Stimulated activated CD4-positive, alpha-beta T cell treated with anti-CD3 and anti-CD28 coated beads, Interleukin-2, amount 100 ng/mL, for 48 hours (primary cell): ENCODE measurements around the gene PXN.

Experiments
- DNase-seq, 2 donors: peaks; one replicate each; pipeline ENCODE4 v3.0.0-alpha.2; 2020

The PXN gene

DNA sequence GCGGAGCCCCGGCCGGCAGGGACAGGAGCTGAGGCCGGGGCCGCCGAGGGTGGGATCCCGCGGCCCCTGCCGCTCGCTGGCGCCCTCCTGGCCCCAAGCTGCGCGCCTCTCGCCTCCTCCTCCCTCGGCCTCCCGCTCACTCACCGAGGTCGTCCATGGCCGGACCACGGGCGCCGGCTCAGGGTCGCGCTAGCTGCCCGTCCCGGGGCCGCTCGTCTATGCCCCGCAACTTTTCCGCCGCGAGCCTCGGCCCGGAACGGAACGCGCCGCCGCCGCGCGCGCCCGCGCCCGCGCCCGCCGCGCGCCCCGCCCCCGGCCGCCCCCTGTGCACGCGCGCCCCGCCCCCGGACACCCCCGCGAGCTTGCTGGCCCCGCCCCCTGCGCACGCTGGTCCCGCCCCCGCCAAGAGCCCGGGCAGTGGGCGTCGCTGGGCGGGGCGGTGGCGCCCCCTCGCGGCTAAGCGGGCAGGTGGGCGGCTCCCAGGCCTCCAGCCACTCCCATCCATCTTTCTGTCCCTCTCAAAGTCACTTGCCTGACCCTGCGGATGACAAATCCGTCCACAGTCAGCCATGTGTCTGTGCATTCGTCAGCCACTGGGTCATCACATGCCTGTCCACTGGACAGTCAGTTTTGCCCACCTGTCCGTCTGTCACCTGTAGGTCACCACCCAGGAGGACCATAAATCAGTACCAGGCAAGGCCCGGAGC, at the start of gene PXN:
TSS of gene PXN (minus strand) at position 258 of the 707 bp plus-strand sequence. CDS start at position 157, 101 bp downstream.
- peak; percentile 89 to 95 for DNase-seq

DNA sequence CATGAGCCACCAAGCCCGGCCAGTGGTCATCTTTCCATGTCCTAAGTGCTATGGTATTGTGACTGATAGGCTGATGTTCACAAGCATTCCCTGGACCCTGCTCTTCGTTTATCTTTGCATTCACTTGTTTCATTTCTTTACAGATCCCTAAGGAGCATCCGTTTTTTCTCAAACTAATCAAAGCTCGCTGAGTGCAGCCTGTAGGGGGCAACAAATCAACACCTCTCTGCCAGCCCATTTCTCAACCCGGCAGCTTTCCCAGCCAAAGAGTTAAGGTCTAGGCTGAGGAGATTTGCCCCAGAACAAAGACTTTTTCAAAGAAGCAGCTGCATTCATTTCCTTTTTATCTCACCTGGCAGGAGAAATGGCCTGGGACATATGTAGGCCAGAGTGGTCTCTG, 48.7 kb upstream of the PXN start:
- DNase-seq, result no peak

DNA sequence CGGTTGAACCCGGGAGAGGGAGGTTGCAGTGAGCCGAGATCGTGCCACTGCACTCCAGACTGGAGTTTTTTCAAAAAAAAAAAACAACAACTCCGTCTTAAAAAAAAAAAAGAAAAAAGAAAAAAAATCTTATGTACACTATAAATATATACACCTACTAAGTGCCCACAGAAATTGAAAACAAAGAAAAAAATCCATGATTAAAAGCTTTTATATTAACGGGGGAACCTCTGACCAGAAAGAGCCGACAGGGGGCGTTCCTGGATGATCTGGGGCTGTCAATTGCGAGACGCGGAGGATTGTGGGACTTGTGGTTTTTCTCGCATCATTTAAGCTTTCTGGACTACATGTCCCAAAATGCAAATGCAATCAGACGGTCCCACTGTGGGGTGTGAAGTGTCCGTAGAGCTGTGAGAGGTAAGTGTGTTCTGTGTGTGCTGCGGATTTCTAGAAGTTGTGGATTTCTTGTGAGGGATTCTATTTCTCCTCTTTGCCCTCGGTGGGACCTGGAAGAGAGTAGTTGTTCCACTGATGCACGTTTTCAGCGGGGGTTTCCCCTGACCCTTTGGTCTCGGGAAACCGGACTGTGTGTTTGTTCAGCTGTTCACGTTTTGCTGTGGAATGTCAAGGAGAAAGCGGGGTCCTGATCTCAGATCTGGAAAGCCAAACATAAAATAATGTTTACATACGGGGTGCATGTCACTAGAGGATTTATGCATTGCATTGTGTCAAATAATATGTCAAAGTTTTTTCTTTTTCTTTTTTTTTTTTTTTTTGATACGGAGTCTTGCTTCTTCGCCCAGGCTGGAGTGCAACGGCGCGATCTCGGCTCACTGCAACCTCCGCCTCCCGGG, 36.7 kb upstream of the PXN start, which contains the start of gene SIRT4:
TSS of gene SIRT4 (plus strand) at position 360 of the 854 bp plus-strand sequence. CDS start 1,241 bp downstream, outside the sequence.
- DNase-seq, result peak; percentile 85 to 87

DNA sequence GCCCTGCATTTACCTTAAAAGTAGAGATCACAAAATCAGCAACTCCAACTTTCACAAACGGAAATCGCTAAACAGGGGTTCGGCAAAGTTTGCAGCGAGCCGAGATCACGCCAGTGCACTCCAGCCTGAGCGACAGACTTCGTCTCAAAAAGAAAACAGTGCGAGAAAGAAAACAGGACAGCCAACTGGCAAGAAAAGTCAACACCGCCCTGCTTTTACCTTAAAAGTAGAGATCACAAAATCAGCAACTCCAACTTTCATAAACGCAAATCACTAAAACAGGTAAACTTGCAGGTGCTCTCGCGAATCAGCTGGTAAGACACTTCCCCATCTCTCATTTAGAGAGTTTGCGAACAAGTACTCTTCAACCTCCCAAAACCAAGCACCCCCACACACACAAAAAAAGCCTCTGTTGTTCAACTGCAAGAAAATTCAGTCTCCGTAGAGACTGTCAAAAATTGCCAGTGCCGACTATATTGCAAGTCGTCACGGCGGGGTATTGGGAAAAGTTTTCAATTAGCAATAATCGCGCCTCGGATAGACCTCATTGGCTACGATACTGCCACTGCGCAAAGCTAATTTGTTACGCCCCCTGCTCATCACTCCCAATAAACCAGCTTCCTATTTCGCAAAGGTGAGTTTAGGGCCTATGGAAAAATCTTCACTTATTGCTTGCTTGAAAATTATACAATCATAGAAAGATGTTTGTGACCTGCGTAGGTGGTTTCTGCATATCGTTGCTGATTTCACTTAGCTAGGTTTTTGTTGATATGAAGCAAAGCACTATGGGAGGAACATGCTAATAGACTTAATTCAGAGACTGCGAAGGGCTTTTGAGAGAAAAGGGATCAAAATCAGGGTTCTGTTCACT, 27.4 kb upstream of the PXN start, which contains the start of gene RNU4-1:
TSS of gene RNU4-1 (minus strand) at position 577 of the 871 bp plus-strand sequence.
- DNase-seq, result peak; percentile 74

DNA sequence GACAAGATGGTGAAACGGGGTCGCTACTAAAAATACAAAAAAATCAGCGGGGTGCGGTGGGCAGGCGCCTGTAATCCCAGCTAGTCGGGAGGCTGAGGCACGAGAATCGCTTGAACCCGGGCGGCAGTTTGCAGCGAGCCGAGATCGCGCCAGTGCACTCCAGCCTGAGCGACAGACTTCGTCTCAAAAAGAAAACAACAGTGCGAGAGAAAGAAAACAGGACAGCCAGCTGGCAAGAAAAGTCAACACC, 26.8 kb upstream of the PXN start:
- no peak for DNase-seq

DNA sequence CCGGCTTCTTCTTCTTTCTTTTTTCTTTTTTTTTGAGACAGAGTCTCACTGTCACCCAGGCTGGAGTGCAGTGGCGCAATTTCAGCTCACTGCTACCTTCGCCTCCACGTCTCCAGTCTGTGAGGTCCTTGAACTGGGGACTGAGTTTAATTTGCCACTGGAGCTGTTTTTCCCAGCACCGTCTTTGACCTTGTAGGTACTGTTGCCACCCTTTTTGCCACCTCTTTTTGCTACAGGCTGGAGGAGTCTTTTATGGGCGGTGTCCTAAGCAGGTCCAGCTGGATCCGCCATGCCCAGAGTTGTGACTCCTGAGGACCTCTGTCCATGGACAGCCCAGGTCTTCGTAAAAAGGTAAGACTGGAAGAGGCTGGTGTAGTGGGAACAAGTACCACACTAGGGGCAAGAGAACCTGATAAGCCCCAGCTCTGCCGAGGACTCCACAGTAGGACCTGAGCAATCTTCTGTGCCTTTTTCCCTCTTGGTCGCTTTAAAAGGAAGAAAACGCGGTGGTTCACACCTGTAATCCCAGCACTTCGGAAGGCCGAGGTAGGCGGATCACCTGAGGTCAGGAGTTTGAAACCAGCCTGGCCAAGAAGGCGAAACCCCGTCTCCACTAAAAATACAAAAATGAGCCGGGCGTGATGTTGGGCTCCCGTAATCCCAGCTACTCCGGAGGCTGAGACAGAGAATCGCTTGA, 25.2 kb upstream of the PXN start:
- peak; percentile 15 to 22 for DNase-seq

DNA sequence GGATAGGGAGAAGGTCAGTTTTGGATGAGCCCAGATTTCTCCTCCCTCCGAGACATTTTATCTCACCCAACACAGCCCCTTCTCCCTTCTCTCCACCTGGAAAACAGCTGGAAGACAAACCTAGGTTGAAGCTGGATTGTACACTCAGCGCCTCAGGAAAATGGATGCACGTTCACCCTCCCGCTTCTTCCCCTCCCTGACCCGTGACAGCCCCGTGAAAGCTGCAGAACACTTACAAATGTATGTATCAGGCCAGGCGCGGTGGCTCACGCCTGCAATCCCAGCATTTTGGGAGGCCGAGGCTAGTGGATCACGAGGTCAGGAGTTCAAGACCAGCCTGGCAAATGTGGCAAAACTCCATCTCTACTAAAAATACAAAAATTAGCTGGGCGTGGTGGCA, 22.0 kb upstream of the PXN start:
- no peak for DNase-seq

DNA sequence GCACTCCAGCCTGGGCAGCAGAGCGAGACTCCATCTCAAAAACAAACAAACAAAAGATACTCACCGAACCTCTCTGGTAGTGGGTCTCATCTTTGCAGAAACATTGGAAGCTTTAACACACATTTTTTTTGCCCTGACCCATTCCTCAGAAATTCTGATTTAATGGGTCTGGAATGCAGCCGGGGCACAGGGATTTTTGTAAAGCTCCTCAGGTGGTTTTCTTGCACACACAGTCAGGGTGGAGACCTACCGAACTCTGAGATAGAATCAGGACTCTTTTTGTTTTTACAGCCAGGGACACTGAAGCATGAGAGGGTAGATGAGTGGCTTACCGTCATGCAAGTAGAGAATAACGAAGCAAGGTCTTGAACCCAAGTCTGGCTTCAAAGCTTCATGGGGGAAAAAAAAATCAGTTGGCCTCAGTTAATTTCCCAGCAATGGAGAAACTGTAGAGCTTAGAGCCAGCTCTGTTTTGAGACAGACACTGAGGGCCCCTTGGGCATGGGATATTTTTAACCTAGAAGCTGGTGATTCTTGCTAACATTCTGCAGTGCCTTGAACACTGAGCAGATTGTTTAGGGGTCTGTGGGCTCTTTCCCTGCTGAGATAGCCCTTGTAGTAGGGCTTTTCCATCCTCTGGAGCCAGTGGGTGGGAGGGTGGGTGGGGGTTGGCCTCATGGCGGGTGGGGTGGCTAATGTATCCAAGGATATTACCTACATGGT, 21.4 kb upstream of the PXN start:
- DNase-seq, result no peak

DNA sequence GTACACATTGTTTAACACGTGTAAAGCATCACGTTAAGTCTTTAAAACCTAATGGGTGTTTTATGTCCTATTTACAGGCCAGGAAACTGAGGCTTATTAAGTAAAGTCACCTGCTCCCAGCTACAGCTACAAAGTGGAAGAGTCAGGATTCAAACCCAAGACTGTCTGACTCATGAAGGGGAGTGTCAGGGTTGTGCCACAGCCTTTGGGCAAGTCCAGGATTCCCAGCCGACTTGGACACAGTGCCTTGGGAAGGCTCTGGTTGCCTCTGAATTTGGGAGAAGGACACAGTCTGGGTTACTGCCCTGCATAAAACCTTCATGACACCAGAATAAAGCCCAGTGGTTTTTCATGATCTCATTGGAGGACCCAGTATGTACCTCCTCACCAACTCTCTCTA, 18.9 kb upstream of the PXN start:
- DNase-seq, result no peak

DNA sequence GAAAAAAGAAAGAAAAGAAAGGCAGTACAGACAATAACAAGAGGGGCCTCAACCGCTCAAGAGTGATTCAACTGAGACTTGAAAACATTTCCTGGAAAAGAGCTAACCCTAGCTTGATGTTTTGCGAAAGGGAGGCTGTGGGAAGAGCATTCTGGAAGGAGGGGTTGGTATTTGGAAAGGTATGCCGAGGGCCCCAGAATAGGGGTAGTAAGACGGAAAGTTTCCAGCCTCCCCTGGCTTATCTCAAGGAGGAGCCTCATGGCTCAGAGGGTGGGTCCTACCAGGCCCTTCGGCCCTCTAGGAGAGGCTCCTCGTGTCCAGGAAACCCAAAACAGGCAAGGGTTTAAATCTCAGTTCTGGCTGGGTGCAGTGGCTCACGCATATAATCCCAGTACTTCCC, 17.8 kb upstream of the PXN start:
- DNase-seq, result no peak

DNA sequence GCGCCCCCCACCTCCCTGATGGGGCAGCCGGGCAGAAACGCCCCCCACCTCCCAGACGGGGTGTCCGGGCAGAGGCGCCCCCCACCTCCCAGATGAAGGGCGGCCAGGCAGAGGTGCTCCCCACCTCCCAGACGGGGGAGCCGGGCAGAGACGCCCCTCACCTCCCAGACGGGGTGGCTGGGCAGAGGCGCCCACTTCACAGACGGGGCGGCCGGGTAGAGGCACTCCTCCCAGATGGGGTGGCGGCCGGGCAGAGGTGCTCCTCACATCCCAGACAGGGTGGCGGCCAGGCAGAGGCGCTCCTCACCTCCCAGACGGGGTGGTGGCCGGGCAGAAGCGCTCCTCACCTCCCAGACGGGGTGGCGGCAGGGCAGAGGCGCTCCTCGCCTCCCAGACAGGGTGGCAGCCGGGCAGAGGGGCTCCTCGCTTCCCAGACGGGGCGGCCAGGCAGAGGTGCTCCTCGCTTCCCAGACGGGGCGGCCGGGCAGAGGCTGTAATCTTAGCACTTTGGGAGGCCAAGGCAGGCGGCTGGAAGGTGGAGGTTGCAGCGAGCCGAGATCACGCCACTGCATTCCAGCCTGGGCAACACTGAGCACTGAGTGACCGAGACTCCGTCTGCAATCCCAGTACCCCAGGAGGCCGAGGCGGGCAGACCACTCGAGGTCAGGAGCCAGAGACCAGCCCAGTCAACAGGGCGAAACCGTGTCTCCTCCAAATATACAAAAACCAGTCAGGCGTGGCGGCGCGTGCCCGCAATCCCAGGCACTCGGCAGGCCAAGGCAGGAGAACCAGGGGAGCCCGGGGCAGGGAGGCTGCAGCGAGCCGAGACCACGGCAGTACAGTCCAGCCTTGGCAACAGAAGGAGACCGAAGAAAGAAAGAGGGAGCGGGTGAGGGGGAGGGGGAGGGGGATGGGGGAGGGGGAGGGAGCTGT, 12.9 kb upstream of the PXN start:
- DNase-seq, result no peak

DNA sequence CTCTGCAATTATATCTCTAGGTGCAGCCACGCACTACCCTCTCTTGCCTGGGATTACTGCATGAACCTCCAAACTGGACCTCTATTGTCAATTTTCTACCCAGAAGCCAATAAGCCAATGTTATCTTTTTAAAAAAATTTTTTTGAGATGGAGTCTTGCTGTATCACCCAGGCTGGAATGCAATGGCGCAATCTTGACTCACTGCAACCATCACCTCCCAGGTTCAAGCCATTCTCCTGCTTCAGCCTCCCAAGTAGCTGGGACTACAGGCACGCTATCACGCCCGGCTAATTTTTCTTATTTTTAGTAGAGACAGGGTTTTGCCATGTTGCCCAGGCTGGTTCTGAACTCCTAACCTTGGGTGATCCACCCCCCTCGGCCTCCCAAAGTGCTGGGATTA, 11.2 kb upstream of the PXN start:
- DNase-seq, result no peak

DNA sequence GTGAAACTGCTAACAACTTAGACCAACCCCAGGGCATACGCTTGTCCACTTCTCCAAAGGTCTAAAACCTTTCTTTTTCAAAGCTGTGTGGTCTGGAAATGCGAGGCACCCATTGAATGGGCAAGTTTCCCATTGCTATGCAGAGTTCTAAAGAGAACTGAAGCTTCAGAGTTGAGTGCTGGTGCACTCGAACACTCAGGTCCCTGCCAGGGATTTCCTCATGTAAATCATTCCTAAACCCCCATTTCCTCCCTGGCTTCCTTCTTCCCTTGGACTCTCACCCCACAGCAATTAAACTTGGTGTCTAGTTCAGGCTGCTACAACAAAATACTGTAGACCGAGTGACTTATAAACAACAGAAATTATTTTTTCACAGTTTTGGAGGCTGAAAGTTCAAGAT, 2.2 kb upstream of the PXN start:
- no peak for DNase-seq

DNA sequence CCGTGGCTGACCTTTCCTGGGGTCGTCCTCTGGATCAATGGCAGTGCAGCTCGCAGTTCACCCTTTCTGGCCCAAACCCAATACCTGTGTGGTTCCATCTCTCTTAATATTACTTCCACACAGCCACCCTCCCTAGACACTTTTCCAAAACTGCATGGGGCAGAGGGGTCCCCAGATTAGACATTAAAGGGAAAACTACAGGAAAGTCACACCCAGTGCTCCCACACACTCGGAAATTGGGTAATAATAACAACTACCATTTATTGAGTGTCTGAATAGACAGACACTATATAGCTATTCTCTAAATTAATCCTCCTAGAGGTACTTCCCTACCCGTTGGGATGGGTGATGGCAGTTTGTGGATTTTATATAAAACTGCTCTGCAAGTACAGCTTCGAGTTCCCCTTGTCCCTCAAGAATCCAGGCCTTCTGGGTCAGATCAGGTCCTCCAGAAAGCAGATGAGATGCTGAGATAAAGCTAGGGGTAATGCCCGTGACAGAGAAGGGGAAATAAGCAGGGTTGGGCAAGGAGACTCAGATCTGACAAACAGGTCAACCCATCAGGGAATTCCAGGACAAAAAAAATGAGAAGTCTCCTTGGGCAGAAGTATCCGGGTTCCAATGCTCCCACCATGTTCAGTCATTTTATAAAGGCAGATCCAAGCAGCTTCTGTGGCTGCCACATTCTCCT, 795 bp upstream of the PXN start:
- no peak for DNase-seq

DNA sequence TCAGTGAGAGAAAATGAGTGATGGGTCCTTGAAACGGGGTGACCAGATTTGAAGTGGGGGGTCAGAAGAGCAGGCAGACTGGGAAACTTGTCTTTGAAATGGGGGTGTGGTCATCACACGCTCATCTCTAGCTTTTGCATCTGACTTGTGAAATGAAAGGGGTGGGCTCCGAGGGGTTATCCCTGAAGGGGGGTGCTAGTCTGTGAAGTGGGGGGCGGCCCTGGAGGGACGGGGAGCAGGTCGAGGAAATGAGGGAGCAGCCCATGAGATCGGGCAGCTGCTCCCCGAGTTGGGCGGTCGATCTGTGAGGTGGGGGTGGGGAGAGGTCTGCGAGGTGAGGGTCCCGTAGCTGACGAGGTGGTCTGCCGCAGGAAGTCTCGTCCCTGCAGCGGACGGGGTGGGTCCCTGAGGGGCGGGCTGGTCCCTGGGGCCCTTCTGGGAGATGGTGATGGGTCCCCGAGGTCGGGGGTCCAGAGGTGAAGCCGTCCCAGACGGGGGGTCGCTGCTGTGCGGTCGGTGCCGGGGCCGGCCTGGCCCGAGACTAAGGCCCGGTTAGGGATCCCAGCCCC, 542 bp downstream of the PXN start:
- DNase-seq, result no peak

DNA sequence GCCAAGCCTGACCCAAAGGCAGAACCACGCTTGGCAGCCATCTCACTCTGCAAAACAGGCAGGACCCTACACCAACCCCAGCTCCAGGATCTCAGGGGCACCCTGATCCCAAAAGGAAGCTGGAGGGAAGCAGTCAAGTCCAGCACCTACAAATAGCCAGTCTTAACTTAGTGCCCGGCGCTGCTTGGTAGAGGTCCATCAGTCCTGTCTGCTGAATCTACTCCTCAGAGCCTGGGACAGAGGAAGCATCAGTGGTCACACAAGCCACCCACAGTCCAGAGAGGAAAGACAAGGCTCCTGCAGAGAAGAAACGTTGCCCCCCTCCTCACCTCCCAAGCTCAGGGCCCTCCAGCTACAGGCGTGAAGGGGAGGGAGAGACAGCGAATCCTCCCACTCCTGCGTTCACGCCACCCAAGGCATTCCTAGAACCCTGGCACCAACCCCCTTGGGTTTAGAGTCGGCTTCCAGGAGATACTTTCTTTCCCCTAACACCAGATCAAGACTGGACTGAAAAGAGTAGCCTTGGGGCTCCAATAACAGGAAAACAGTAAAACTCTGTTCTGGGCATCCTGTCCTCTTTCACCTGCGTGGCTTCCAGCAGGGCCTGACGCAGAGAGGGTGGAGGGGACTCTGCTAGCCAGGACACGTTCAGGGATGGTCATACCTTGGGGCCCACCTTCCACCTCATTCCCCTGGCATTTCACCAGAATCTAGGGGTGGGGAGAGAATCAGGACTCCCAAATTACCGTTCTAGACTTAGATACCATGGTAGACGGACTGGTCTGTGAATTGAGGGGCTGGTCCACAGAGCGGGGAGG, 1.2 kb downstream of the PXN start:
- DNase-seq, result no peak

DNA sequence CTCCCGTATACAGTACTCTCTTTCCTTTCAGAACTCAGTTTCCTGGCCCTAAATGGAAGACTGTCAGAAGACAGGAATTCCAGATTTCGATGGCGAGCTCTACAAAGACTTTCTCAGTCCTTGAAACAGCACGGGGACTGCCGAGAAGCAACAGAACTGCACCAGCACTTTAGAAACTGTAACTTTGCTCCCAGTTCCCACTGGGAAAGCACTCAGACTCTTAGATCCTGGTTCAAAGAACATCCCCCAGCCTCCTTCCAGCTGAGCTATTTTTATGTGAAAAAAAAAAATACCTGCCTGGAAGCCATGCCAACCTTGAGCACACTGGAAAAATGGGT, 1.8 kb downstream of the PXN start:
- no peak for DNase-seq

DNA sequence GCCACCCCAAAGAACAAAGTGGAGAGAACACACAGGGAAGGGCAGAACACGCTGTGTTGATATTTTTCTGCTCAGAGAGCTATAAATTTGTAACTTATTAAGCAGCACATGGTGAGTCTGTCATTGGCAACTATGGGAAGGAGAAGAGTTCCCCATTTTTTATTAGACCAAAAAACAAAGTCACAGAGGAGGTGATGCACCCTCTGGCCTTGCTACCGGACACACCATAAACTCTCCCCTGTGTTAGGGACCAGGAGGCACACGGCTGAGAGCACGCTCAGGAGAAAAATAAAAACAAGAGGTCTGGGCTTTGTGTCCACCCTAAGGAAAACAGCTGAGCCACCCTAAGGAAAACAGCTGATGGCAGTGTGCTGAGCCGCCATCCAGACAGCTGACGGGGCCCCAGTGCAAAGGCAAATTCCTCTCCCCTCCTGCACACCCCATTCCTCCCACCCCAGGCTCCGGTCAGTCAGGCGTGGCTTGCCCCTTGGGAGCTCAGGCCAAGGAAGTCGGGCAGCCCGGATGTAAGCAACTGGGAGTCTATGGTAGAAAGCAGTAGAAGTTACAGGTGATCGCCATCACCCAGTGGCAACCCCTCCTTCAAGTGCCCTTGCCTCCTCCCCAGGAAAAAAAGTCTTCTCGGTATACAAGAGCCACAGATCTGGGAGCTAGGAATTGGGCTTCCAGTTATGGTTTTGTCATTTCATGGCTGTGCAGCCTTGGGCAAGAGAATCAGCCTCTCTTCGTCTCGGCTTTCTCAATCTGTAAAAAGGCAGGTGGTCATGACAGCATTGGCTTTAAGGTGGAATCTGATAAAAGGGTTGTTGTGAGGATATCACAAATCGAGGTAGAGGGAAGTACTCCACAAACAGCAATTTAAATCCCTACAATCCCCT, 2.4 kb downstream of the PXN start:
- no peak for DNase-seq
